HG02973 (cell line): ENCODE data around the gene GRIP1.
"Not testable (repeated sequence)": the region's sequence is repeated elsewhere in the genome, so short reads cannot be mapped to it uniquely, and the experiment has no call there.

Experiments
- ATAC-seq: cut with Tn5 transposase; IDR thresholded peaks from one replicate; pipeline ENCODE4 v1.9.1; 2021; ENCODE audit warnings: moderate library complexity; ENCODE audit not compliant: unreplicated experiment

GRIP1 gene

GRCh38 chr12:66538970-66539369 lies 139.9 kb downstream of the GRIP1 start:
- no peak for ATAC-seq

- no peak for ATAC-seq
Observed at GRCh38 chr12:66537876-66538275, 141.0 kb downstream of the GRIP1 start.

DNA sequence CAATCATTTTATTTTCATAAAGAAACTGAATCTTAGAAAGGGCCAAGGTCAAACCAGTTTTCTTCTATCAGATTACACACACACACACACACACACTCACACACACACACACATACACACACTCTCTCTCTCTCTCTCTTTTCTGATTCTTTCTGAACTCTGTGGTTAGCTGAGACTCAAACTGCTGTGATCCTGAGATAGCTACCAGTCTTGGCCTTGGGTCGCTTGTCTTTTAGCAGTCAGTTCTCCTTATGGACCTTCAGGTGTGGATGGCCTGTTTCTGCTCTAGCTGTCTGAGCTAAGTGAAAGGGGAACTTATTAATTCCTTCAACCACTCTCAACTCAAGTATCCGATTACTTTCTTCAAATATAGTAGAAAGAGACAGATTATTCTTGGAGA lies 145.1 kb downstream of the GRIP1 start:
- ATAC-seq, result no peak

GRCh38 chr12:66531766-66532165 lies 147.1 kb downstream of the GRIP1 start:
- no peak for ATAC-seq

DNA sequence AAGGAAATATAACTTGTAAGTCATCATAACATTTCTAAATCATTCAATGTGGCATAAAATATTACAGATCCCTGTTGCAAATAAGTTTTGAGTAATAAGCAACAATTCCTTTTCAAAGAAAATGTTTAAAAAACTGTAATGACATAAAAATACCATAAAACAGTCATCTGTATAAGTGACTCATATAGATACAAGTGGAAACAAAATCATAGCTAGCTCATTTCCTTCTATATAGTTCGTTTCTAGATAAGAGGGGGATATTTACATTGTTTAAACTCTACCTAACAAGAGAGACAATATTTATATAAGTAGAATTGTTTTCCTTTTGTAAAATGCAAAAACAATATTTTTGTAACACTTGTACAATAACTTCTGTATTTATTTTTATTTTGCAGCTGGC lies 148.9 kb downstream of the GRIP1 start:
- no peak for ATAC-seq

- ATAC-seq, result no peak
Observed at GRCh38 chr12:66516561-66516960, 162.3 kb downstream of the GRIP1 start.

GRCh38 chr12:66516133-66516532 lies 162.7 kb downstream of the GRIP1 start:
- ATAC-seq, result no peak

DNA sequence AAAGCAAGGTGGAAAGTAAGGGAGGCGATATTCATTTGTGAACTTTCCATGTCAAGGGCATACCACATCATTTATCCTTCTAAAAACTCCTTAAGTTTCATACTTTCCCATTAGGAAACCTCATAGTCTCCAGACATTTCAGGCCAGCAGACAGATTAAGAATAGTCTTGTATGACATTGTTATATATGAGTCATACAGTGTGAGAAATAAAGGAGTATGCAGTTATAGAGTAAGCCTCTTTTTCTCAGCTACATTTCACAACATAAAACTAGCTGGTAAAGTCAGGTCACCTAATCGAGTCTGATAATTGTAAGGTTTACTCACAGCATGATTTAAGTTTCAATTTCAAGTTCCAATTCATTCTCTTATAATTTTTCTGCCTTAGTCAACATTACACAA lies 164.3 kb downstream of the GRIP1 start:
- ATAC-seq, result no peak

GRCh38 chr12:66508025-66508424 lies 170.9 kb downstream of the GRIP1 start:
- no peak for ATAC-seq

DNA sequence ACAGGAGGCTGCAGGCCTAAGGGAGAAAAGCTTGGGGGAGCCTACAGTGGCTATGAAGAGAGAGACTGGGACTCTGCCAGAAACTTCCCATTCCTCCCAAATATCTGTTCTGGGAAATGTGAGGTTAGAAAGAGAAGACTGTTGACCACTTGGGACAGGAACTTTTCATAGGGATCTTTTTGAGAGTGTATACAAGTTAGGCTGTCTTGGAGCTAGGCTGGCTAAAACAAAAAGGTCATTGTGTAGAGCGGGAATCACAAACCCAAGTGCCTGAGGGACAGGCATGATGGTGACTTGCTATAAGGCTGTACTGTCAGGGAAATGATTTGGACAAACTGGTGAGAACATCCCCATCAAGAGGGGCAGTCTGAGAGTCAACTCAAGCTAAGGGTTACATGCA lies 175.1 kb downstream of the GRIP1 start:
- no peak for ATAC-seq

DNA sequence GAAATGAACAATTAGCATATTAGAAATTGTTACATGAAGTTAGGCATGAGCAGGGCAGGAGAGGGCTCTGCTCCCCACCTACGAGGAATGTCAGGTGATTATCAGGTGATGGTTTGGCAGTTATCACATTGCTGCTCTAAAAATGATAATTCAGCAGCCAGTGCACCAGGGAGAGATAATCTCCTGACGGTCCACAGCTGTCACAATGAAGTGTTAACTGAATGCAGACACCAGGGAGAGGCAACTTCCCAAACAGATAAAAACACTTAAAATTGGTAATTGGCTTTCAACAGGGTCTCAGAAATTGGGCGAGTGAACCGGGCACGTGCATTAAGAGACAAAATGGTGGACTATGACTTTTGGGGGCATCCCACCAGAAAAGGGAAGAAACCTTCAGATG lies 176.0 kb downstream of the GRIP1 start:
- ATAC-seq, result no peak

GRCh38 chr12:66500841-66501240 lies 178.0 kb downstream of the GRIP1 start:
- peak; percentile 94 for ATAC-seq

DNA sequence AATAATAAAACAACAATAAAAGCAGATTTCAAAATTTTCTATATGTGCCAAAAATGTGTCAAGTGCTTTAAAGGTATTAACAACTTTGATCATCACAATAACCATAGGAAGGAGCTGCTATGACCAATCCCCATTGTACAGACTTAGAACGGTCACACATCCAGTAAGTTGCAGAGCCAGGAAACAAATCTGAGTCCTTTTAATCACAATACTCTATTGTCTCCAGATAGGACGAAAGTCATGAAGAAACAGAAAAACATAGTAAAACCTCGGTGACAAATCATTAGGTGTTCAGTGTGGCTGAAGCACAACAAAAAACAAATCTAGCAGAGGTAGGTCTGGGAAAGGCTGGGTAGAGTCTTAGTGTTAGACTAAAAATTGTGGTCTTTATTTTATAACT lies 178.8 kb downstream of the GRIP1 start:
- no peak for ATAC-seq

DNA sequence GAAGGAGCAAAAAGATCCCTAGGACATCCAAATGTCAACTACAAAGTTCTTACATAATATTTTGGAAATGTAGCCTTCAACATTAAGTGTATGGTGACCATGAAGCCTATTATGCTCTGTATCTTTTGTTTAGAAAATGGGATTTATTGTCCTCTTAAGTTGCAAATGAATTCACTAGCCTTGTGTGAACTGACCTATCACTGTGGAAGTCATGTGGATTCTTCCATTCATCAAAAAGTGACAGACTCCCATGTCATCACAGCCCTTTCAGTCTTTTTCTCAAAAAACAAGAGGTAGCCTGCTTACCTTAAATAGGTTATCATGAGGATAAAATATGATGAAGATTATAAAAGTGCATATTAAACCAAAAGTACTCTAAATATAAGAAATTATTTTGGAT lies 179.9 kb downstream of the GRIP1 start:
- ATAC-seq, result no peak

- not testable (repeated sequence) for ATAC-seq
Observed at GRCh38 chr12:66498059-66498458, 180.8 kb downstream of the GRIP1 start.

GRCh38 chr12:66497008-66497897 lies 181.6 kb downstream of the GRIP1 start:
- ATAC-seq, result no peak

GRCh38 chr12:66496595-66496994 lies 182.3 kb downstream of the GRIP1 start:
- ATAC-seq, result no peak

- ATAC-seq, result no peak
Observed at GRCh38 chr12:66495709-66496108, 183.2 kb downstream of the GRIP1 start.

GRCh38 chr12:66493819-66494218 lies 185.1 kb downstream of the GRIP1 start:
- no peak for ATAC-seq

DNA sequence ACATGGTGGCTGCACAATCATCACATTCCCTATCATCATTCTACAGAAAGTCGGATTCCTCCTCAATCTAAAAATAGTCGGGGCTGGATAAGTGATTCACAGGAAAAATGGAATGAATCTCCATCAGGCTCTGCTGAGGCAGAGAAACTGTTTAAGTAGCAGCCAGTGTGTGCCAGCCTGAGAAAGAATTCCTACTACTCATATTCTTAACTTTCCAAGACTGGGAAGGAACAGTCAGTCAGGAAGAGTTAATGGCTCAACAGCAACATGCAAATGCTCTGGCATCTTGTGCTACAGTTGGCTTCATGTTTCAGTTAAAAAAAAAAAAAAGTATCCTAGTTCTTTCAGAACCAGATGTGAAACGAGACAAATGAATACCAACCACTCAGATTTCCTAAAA lies 187.0 kb downstream of the GRIP1 start:
- no peak for ATAC-seq

- ATAC-seq, result no peak
Observed at GRCh38 chr12:66482351-66483203, 196.3 kb downstream of the GRIP1 start.

DNA sequence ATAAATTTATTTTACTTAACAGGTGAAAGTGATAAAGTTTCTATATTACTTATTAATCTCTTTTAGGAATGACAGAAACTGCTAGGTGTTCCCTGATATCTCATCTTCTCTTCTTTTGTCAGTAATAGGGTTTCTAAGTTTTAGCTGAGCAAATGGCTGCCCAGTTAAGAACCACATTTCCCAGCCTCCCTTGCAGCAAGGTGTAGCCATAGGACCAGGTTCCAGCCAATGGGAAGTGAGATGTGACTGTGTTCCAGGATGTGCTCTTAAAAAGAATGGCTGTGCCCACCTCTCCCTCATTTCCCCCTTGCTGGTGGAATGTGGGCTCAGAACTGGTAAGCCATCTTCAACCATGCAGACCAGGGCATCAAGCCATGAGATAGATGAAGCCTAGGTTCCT lies 210.9 kb downstream of the GRIP1 start:
- ATAC-seq, result no peak
